ENCODE measurements around the gene SP140. TPM values are rescaled to one million over a fixed set of nuclear protein-coding genes. Genes with fewer than 3 reads are reported as not detected.

SP140 gene
- total RNA-seq, 3 donors from 2014 or later: 3.1 to 4.9 (median 3.7) TPM

GRCh38 chr2:230295192-230295591 lies 69.7 kb downstream of the SP140 start:
- ATAC-seq (no peak), DNase-seq (no peak)
- no peak for TF ChIP-seq CTCF (IDR thresholded peaks at IDR 0.05)

GRCh38 chr2:230296917-230297316 lies 71.4 kb downstream of the SP140 start:
- no peaks in the 10 kb centered on the region for H3K9me3 ChIP-seq
- no peaks in the 10 kb centered on the region for H3K36me3 ChIP-seq (ENCODE audit: low read depth)
- no peak for ATAC-seq
- intact Hi-C loops (cut with DNase I, micrococcal nuclease): no loop called here
- no peaks in the 10 kb centered on the region for H3K4me1 ChIP-seq (ENCODE audit: low read depth)
- DNase-seq: no peak
- H3K4me3 ChIP-seq: no peak overlapping the region
- no peak for TF ChIP-seq CTCF (IDR thresholded peaks at IDR 0.05)

More at GRCh38 chr2:230295192-230295591, 69.7 kb downstream of the SP140 start:
- H3K9me3 ChIP-seq: no peaks in the 10 kb centered on the region
- intact Hi-C loops (cut with DNase I, micrococcal nuclease): no loop called here
- no peaks in the 10 kb centered on the region for H3K4me1 ChIP-seq (ENCODE audit: low read depth)
- H3K36me3 ChIP-seq (ENCODE audit: low read depth): no peaks in the 10 kb centered on the region
- H3K4me3 ChIP-seq: no peak overlapping the region

GRCh38 chr2:230299618-230300017 lies 74.1 kb downstream of the SP140 start:
- H3K4me1 ChIP-seq (ENCODE audit: low read depth): no peaks in the 10 kb centered on the region
- DNase-seq (no peak), ATAC-seq (no peak)
- H3K4me3 ChIP-seq: no peak overlapping the region
- H3K36me3 ChIP-seq (ENCODE audit: low read depth): no peaks in the 10 kb centered on the region
- intact Hi-C loops (cut with DNase I, micrococcal nuclease): no loop called here
- peaks cover 2% of the 10 kb centered on the region for H3K9me3 ChIP-seq
- TF ChIP-seq CTCF (IDR thresholded peaks at IDR 0.05): no peak

- ATAC-seq: no peak
- TF ChIP-seq CTCF (IDR thresholded peaks at IDR 0.05): no peak
These were observed 80.1 kb downstream of the SP140 start for GRCh38 chr2:230305416-230306275.

GRCh38 chr2:230306474-230306873 lies 80.9 kb downstream of the SP140 start:
- ATAC-seq (no peak), DNase-seq (no peak)
- TF ChIP-seq CTCF (IDR thresholded peaks at IDR 0.05): no peak
- Histone ChIP-seq H3K36me3 (ENCODE audit: low read depth) (no peaks in the 10 kb centered on the region), H3K9me3 (peaks cover 4% of the 10 kb centered on the region), H3K4me3 (no peak overlapping the region), H3K4me1 (ENCODE audit: low read depth) (no peaks in the 10 kb centered on the region)
- intact Hi-C loops (cut with DNase I, micrococcal nuclease): no loop called here

More at GRCh38 chr2:230305416-230306275, 80.1 kb downstream of the SP140 start:
- Histone ChIP-seq H3K36me3 (ENCODE audit: low read depth) (no peaks in the 10 kb centered on the region), H3K4me3 (no peak overlapping the region), H3K4me1 (ENCODE audit: low read depth) (no peaks in the 10 kb centered on the region), H3K9me3 (peaks cover 4% of the 10 kb centered on the region)
- intact Hi-C loops (cut with DNase I, micrococcal nuclease): no loop called here
- no peak for DNase-seq
